Posterior vena cava (tissue), 2 donors: ENCODE results near the gene RBM39. TPM values are rescaled to one million over a fixed set of nuclear protein-coding genes. Genes with fewer than 3 reads are reported as not detected.
"Not testable (repeated sequence)": the region's sequence is repeated elsewhere in the genome, so short reads cannot be mapped to it uniquely, and the experiment has no call there.

Source experiments
- DNase-seq: peaks from one replicate; pipeline ENCODE4 v3.0.0-alpha.2; 2020; ENCODE audit warnings: low spot score
- intact Hi-C, 2 donors: fragments of 100-400 bp; cut with DNase I; formaldehyde crosslinking; loops; one replicate each; pipeline versions ENCODE4 v1.14.1 to v1.14.2; 2022 to 2023
- total RNA-seq, 2 donors: library from RNA; stranded (reverse); fragmentation: NEBNext Ultra II Directional; extraction: Animal tissue kit (Norgen Biotek cat#: 25700); gene quantifications; one replicate each; pipeline ENCODE4 v1.2.1, GENCODE V29; 2021
- donor health status: DM: yes; HTN: yes; CAD: no.
- donor health status: DM: yes; HTN: yes; CAD: no.

RBM39 gene
- total RNA-seq, 2 donors from 2014 or later, result 210 to 217 TPM

DNA sequence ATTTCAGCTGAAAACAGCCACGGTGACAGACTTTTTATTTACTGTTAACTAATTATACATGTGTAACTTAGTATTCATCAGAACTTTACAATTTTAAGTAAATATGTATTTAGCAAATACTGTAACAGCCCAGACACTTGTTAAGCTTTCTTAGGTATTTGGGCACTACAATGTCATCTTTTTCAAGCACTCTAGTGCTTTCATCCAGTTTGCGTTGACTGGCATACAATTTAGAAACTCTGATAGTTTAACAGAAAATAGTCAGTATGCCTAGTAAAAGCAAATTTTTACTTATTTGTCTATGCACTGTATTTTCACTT is 10.6 kb downstream of the RBM39 start:
- DNase-seq, result no peak
- intact Hi-C loops, result no loop called here

DNA sequence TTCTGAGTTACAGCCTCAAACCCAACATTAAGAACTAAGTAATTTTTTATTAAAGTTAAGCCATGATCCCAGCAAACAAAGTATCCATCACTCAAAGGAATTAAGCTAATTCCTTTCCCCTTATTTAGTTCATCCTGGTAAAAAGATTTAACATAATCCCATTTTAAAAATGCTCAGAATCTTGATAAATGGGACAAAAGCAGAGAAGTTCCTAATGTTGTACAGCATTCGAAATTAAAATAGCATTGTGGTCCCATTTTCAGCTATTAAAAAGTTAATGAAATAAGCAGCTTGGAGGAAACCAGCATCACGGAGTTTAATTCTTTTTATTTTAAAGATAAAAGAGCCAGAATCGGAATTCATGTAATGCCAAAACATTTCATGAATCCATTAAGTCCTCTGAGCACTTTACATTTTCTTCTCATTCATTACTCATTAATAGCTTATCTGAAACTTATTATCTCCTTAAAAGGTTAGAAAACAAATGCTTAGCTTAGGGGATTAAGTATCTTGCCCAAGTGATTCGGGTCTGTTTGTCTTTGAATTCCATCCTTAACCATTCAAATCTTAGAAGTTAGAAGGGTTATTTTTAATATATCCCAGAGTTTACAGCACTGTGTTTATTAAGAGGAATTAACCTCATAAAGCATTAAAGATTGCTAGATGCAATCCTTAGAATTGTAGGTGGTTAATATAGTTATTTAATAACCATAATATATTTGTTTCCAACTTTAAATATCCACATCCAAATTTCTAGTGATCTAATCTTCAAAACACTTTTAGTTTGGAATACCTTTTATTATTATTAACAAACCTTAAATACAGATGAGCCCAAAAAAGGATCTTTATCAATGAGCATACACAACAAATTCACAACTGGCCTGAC is 11.2 kb downstream of the RBM39 start:
- intact Hi-C loops, result no loop called here
- DNase-seq, result no peak

DNA sequence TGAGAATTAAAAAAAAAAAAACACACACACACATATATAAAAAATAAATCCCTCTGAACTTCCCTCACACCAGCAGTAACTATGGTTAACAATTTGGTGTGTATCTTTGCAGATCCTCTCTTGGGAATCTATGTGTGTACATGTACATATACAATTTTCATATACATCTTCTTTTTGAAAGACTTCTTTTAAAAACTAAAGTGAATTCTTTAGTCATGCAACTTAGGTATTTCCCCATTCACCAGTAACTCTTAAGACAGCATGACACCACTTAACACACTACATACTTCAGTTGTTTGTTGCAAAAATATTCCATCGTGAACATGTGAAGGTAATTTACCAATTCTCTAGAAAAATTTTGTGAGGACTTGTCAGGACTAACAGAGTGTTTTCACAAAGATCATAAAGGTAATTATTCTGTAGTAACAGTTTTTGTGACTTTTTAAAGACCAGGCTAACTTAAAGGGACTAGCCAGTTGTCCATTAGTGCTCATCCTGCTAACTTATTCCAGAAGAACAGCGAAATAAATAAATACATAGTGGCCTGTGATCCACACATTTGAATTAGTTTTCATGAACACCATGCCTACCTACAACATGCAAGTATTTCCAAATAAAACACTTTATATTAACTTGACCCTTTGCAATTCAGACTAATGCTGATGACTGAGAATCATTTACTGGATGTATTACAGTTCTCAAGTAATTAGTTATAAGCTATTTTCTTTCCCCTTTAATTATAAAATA is 12.1 kb downstream of the RBM39 start:
- intact Hi-C loops, result no loop called here
- DNase-seq, result no peak

DNA sequence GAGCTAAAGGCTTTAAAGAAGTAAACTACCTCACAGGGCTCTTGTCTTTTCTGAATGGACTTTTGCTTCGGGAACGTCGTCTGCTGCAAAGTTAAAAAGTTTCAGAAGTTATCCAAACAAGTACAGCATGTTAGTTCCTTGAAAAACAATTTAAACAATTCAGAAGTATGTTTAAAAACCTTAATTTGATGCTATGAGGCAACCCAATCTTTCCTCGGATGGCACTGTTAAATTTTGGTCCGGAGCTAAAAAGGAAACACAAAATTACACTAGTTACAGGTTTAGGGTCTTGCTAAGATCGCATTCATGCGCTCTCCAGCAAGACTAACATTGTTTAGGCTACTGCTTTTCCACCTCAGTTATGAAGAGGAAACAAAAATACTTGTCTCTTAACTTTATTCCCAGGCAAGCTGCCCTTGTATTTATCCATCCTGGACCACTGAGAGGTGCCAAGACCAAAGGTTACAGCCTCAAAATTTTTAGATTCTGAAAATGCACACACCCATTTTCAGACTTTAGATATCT is 12.7 kb downstream of the RBM39 start:
- intact Hi-C loops, result no loop called here
- DNase-seq, result no peak

DNA sequence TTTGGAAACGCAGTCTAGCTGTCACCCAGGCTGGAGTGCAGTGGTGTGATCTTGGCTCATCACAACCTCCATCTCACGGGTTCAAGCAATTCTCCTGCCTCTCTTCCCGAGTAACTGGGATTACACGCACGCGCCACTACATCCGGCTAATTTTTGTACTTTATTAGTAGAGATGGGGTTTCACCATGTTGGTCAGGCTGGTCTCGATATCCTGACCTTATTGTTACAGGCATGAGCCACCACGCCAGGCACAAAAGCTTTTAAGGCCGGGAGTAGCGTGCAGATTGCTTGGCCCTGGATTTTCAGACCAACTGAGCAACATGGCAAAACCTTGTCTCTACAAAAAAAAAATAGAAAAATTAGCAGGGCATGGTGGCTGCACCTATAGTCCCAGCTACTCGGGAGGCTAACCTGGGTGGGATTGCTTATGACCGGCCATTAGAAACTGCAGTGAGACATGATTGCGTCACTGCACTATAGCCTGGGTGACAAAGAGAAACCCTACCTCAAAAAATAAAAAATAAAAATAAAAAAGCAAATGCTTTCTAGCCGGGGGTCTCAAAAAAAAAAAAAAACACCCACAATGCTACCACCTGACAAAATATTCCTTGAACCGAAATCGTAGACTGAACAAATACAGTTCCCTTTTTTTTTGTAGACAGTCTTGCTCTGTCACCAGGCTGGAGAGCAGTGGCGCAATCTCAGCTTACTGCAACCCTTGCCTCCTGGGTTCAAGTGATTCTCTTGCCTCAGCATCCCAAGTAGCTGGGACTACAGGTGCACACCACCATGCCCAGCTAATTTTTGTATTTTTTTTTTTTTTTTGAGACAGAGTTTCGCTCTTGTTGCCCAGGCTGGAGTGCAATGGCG is 15.0 kb downstream of the RBM39 start:
- no peak for DNase-seq
- intact Hi-C loops, result no loop called here

DNA sequence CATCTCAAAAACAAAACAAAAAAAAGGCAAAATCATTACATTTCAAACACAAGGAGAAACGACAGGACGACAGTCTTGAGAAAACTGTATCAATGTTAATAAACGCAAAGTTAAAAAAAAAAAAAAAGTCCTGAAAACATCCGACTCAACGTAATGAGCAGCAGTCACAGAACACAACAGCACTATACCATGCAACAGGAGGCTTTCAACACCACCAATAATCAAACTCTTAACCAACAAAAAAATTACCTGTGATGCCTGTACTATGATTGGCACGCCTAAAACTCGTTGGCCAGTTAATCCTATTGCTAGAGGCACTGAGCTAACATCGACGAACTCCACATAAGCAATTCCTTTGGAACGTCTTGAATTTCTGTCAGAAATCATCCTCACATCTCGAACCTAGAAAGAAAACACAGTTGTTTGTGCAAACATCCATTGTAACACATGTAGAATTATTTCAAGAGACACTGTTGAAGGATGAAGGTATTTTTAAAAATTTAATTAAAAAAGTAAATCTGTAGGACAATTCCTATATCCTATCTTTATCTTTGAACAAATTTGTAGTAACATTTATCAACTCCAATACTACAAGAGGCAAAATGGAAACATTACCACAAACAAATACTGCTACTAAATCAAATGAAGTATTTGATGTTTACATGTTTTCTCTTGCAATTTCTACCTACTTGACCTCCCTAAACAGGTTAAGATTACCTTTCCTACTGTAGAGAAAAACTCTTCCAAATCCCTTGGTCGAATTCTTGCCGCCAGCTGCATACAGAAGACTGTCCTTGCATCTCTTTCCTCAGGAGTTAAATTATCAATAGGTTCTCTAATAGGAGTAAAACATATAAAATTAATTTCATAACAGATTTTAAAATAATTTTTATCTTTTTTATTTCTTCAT is 17.5 kb downstream of the RBM39 start:
- no peak for DNase-seq
- intact Hi-C loops, result no loop called here

DNA sequence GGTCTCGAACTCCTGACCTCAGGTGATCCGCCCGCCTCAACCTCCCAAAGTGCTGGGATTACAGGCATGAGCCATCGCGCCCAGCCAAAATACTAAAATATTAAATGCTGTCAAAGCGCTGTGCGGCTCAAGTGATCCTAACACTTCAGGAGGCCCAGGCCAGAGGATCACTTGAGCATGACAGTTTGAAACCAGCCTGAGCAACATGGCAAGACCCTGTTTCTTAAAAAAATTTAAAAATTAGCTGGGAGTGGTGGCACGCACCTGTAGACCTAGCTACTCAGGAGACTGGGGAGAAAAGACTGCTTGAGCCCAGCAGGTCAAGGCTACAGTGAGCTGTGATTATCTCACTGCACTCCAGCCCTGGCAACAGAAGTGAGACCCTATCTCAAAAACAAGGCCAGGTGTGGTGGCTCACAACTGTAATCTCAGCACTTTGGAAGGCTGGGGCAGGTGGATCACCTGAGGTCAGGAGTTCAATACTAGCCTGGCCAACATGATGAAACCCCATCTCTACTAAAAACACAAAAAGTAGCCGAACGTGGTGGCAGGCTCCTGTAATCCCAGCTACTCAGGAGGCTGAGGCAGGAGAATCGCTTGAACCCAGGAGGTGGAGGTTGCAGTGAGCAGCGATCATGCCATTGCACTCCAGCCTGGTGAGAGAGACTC is 18.3 kb downstream of the RBM39 start:
- DNase-seq, intact Hi-C loops: not testable (repeated sequence)

DNA sequence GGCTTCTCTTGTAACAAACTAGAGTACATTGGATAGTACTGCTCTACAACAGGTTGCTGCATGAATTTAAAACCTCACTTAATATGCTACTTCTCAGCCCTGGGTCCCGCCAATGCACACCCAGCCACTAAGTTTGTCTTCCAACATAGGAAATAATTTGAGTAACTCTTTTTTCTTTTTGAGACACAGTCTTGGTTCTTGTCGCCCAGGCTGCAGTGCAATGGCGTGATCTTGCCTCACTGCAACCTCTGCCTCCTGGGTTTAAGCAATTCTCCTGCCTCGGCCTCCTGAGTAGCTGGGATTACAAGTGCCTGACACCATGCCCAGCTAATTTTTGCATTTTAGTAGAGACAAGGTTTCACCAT is 18.8 kb downstream of the RBM39 start:
- intact Hi-C loops, DNase-seq: not testable (repeated sequence)

DNA sequence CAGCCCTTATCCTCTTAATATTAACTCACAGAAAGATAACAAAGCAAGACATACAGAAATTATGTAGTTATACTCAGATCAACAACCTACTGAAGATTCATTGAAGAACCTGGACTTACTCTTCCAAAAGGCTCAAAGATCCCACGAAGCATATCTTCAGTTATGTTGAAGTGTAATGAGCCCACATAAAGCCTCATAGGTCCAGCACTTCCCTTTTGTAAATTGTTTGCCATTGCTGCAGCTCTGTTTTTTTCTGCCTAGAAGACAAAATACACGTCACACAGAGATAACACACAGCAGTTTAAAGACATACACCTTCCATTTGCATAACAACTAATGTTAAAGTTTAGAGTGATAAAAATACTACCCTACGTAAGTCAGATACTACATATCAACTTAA is 20.4 kb downstream of the RBM39 start:
- no peak for DNase-seq
- intact Hi-C loops, result no loop called here

DNA sequence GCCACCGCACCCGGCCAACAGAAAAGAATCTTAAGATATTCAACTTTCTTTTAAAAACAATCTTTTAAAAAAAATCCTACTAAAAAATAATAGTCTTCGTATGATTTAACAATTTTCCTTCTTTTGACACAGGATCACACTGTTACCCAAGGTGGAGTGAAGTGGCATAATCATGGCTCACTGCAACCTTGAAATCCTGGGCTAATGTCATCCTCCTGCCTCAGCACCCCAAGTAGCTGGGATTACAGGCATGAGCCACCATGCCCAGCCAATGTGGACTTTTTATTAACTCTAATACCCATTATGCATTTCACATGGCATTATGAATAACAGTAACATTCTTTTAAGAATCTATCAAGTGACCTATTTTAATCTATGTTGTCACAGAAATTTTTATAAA is 20.8 kb downstream of the RBM39 start:
- intact Hi-C loops, result no loop called here
- DNase-seq, result no peak

DNA sequence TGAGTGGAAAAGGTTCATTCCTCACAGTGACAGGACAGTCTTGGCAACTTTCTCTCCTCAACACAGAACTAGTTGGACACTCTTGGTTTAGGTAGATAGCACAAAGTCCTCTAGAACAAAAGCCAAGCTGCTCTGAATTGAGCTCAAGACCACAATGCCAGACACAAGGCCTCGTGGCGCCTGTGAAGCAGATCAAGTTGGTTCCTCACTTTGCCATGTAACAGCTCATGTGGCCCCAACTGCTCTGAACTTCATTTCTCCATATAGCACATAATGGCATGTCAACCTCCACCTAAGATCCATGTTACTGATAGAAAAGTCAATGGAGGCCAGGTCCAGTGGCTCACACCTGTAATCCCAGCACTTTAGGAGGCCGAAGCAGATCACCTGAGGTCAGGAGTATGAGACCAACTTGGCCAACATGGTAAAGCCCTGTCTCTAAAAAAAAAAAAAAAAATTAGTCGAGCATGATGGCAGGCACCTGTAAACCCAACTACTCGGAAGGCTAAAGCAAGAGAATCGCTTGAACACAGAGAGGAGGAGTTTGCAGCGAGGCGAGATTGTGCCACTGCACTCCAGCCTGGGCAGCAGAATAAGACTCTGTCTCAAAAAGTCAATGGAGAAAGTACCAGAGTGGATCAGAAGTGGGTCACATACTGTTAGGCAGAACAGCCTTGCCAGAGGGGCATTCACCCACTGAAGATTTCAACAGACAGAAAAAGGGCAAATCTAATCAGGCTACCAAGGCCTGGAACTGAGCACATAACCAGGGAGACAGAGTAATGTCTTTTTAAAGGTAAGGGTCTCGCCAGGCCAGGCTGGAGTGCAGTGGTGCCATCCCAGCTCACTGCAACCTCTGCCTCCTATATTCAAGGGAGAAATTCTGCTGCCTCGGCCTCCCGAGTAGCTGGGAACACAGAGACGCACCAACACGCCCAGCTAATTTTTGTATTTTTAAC is 21.6 kb downstream of the RBM39 start:
- DNase-seq, result no peak
- intact Hi-C loops, result no loop called here

DNA sequence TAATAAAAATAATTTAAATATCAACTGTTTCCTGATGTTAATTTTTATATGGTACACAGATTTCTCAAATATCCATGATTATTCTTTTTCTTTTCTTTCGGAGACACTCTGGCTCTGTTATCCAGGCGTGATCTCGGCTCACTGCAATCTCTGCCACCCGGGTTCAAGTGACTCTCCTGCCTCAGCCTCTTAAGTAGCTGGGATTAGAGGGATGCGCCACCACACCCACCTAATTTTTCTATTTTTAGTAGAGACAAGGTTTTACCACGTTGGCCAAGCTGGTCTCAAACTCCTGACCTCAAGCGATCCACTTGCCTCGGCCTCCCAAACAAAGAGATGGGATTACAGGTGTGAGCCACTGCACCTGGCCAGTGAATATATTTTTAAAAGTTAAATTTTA is 22.3 kb downstream of the RBM39 start:
- no peak for DNase-seq
- intact Hi-C loops, result loop anchor here in 1 of 2 donors (5.0 kb wide), 1 partner anchor 173 kb away; no protein-coding TSS in a partner anchor

DNA sequence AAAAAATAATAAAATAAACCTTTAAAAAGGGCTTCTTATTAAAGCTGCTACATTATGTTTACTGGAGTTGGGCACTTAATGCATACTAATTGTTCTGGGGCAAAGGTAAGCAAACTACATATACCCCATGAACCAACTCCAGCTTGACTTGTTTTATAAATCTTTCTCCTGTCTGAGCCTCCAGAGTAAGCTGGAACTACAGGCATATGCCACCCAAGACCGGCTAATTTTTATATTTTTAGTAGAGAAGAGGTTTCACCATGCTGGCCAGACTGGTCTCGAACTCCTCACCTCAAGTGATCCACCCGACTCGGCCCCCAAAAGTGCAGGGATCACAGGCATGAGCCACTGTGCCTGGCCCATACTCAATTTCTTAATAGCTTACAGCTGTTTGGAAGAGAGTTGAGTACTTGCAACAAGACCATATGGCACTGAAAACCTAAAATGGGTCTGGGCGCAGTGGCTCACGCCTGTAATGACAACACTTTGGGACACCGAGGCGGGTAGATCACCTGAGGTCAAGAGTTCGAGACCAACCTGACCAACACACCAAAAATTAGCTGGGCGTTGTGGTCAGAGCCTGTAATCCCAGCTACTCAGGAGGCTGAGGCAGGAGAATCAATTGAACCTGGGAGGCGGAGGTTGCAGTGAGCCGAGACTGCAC is 23.0 kb downstream of the RBM39 start:
- DNase-seq, result no peak
- intact Hi-C loops, result loop anchor here in 1 of 2 donors (5.0 kb wide), 1 partner anchor 173 kb away; no protein-coding TSS in a partner anchor

DNA sequence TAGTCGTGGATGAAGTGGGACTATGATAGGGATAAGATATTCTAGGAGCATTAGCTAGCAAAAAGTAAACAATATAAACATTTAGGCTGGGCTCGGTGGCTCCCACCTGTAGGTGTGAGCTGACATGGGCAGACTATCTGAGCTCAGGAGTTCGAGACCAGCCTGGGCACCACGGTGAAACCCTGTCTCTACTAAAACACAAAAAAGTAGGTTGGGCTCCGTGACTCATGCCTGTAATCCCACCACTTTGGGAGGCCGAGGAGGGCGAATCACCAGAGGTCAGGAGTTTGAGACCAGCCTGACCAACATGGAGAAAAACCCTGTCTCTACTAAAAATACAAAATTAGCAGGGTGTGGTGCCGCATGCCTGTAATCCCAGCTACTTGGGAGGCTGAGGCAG is 23.7 kb downstream of the RBM39 start:
- intact Hi-C loops, result loop anchor here in 1 of 2 donors (5.0 kb wide), 1 partner anchor 174 kb away; no protein-coding TSS in a partner anchor

DNA sequence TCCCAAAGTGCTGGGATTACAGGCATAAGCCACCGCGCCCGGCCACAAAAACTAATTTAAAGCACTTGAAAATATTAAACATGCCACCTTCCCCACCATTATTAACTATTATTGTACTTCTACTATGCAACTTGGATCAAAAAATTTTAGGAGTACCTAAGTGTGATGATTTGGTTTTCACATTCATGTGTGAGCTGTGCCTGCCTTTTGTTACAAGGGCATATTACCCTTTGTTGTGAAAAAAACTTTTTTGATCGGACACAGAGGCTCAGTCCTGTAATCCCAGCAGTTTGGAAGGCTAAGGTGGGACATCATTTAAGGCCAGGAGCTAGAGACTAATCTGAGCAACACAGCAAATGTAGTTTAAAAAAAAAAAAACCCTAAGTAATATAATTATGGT is 25.7 kb downstream of the RBM39 start:
- intact Hi-C loops, result loop anchor here in 1 of 2 donors (5.0 kb wide), 1 partner anchor 176 kb away; no protein-coding TSS in a partner anchor

More for the DNA sequence above, 23.7 kb downstream of the RBM39 start:
- DNase-seq, result not testable (repeated sequence)

DNA sequence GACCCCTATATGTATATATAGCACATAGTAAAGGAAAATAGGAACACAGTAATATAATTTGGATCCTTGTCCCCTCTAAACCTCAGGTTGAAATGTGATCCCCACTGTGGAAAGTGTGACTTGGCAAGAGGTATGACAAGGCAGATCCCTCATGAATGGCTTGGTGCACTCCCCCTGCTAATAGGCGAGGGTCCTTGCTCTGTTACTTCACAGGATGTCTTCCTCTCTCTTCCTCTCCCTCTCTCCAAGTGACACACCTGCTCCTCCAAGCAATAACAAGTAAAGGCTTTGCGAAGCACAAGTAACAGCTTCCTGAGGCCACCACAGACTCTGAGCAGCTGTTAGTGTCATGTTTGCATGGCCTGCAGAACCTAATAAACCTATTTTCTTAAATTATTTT is 26.4 kb downstream of the RBM39 start:
- no peak for DNase-seq
- intact Hi-C loops, result loop anchor here in 1 of 2 donors (5.0 kb wide), 1 partner anchor 177 kb away; no protein-coding TSS in a partner anchor

More for the DNA sequence above, 25.7 kb downstream of the RBM39 start:
- DNase-seq, result no peak
